Measurements from ENCODE around the gene CNR1.

Gene CNR1

DNA sequence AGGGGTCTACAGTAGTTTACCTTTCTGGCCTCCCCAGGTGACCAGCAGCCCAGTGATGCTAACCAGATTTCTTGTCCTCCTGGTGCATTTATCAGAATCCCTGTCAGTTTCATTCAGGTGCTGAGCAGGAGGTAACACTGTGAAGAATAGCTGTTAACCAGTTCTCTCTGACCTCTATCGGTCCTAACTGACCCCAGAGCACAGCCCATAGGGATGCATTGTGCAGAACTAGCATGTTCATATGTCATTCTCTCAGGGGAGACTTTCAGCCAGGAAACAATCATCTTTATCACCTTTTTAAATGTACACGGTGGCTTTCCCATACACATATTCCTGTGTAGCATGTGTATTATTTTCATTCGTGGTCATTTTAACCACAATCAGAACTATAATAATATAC, 49.9 kb downstream of the CNR1 start:
- no peak for DNase-seq (ENCODE audit: low read depth)
- no peak for TF ChIP-seq CTCF (conservative IDR thresholded peaks at IDR 0.05; ENCODE audit: control insufficient read depth, insufficient read depth, low read depth, low read length)
- no peak overlapping the region for H3K4me3 ChIP-seq (ENCODE audit: control insufficient read depth, low read depth, low read length)

DNA sequence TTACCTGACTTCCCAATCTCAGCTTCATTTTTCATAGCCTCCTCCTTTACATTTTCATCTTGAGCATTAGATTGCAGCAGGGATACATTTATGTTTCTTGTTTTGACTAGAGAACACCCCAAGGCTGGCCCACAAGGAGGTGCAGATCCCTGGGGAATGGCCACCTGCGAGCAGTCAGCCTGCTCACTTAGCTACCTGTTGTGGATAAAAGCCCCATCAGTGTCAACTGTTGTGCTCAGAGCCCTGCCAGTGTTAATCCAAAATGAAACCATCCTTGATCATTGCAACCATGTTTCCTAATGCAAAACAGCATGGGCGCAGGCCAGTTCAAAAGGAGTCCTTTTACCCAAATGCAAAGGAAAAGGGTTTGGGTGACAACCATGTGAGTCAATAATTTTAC, 50.8 kb downstream of the CNR1 start:
- no peak for TF ChIP-seq CTCF (conservative IDR thresholded peaks at IDR 0.05; ENCODE audit: control insufficient read depth, insufficient read depth, low read depth, low read length)
- no peak overlapping the region for H3K4me3 ChIP-seq (ENCODE audit: control insufficient read depth, low read depth, low read length)
- no peak for DNase-seq (ENCODE audit: low read depth)

DNA sequence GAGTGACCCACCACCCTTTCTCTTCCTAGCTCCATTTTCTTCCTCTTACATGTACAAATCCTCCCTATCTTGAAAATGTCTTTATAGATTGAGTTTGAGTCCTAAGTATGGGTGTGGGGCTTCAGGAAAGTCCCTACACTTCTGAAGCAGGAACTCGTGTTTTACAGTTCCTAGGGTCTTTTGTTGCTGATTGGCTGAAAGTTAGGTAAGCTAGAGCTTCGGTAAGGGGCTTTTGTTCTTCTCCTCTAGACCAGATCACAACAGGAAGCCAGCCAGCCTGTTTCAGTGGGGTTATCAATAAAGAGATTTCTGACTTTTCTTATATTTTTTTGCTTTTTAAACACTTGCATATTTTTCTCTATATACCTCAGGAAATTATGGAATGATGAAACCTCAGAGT, 51.3 kb downstream of the CNR1 start:
- no peak for TF ChIP-seq CTCF (conservative IDR thresholded peaks at IDR 0.05; ENCODE audit: control insufficient read depth, insufficient read depth, low read depth, low read length)
- no peak for DNase-seq (ENCODE audit: low read depth)
- no peak overlapping the region for H3K4me3 ChIP-seq (ENCODE audit: control insufficient read depth, low read depth, low read length)

GRCh38 chr6:88111991-88112390, 54.2 kb downstream of the CNR1 start:
- peak; percentile 23 for DNase-seq (ENCODE audit: low read depth)

DNA sequence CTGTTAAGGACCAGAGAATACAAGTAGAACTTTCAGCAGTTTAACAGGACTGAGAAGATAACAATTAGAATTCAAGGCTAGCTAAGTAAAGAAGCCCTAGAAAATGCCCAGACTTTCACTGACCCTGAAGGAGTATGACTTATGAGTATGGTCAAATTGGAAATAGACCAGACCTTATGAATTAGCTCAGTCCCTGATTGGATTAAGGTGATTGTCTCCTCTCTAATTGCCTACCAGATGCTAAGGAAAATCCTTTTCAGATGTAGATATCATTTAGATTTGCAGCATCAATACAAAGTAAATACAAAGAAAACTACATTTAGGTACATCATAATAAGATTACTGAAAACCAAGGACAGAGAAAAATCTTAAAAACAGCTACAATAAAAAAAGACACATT, 58.9 kb downstream of the CNR1 start:
- DNase-seq (ENCODE audit: low read depth): no peak
- H3K4me3 ChIP-seq (ENCODE audit: control insufficient read depth, low read depth, low read length): no peak overlapping the region
- no peak for TF ChIP-seq CTCF (conservative IDR thresholded peaks at IDR 0.05; ENCODE audit: control insufficient read depth, insufficient read depth, low read depth, low read length)

More at GRCh38 chr6:88111991-88112390, 54.2 kb downstream of the CNR1 start:
- no peak for TF ChIP-seq CTCF (conservative IDR thresholded peaks at IDR 0.05; ENCODE audit: control insufficient read depth, insufficient read depth, low read depth, low read length)
- H3K4me3 ChIP-seq (ENCODE audit: control insufficient read depth, low read depth, low read length): no peak overlapping the region

DNA sequence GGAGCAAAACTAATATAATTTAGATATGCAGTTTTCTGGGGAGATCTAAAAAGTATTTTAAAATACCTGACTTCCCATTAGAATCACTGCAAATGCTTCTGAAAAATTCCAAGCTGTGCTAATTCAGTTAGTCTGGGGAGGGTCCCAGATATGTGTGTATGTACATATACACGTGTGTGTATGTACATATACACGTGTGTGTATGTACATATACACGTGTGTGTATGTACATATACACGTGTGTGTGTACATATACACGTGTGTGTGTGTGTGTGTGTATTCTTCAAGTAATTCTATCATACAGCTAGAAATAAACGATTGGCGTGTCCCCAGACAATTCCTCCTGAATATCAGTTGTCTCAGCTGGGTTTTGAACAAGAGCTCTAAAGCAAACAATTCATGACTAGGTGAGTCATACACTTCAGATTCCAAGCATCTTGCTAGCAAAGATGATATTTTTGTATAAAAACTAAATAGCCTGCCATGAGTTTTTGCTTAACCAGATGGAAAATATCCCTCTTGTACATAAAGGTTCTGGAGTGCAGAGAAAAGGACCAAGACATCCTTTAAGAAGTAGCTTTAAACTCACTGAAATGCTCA, 60.3 kb downstream of the CNR1 start:
- H3K4me3 ChIP-seq (ENCODE audit: control insufficient read depth, low read depth, low read length): no peak overlapping the region
- peak; percentile 5 for DNase-seq (ENCODE audit: low read depth)
- TF ChIP-seq CTCF (conservative IDR thresholded peaks at IDR 0.05; ENCODE audit: control insufficient read depth, insufficient read depth, low read depth, low read length): no peak

All from fibroblast of mammary gland (primary cell).